HepG2 (cell line): ENCODE data around the gene ZCCHC10. TPM values are rescaled to one million over a fixed set of nuclear protein-coding genes. Genes with fewer than 3 reads are reported as not detected.
A peak's percentile ranks its signal among the peaks of the same experiment; 100 is the strongest.

ENCODE experiments used
- AHDC1 ChIP-seq: sonication (generic); formaldehyde crosslinking; IDR thresholded peaks from 2 replicates; pipeline ENCODE4 v1.5.1; 2020; ENCODE audit warnings: mild to moderate bottlenecking, missing genetic modification reagents, borderline replicate concordance
- DZIP1 ChIP-seq: sonication (generic); formaldehyde crosslinking; IDR thresholded peaks from 2 replicates; pipeline ENCODE4 v1.5.0; 2020; ENCODE audit warnings: mild to moderate bottlenecking, missing genetic modification reagents
- GMEB2 ChIP-seq: IDR thresholded peaks from 2 replicates; pipeline ENCODE4 v1.6.1; 2016; ENCODE audit warnings: missing biosample characterization, missing genetic modification reagents, low read depth
- HDAC1 ChIP-seq: sonication (generic); formaldehyde crosslinking; IDR thresholded peaks from 2 replicates; pipeline ENCODE4 v1.5.1; 2020; ENCODE audit warnings: mild to moderate bottlenecking, missing genetic modification reagents
- MED1 ChIP-seq: sonication (generic); formaldehyde crosslinking; IDR thresholded peaks from 2 replicates; pipeline ENCODE4 v1.4.0; 2020; ENCODE audit warnings: missing genetic modification reagents
- SMC3 ChIP-seq: IDR thresholded peaks from 2 replicates; pipeline ENCODE4 v1.6.1; 2011; ENCODE audit warnings: low read length, improper control_type of control experiment
- ZBTB26 ChIP-seq: IDR thresholded peaks from 2 replicates; pipeline ENCODE4 v1.6.1; 2016; ENCODE audit warnings: missing compliant biosample characterization, missing genetic modification reagents, borderline replicate concordance
- ZBTB37 ChIP-seq: sonication (generic); formaldehyde crosslinking; IDR thresholded peaks from 2 replicates; pipeline ENCODE4 v1.4.0; 2020; ENCODE audit warnings: mild to moderate bottlenecking, missing genetic modification reagents
- ZNF44 ChIP-seq: sonication (generic); formaldehyde crosslinking; IDR thresholded peaks from 2 replicates; pipeline ENCODE4 v1.5.1; 2020; ENCODE audit warnings: mild to moderate bottlenecking, missing genetic modification reagents
- polyA plus RNA-seq, 8 experiments: library from polyadenylated mRNA; depleted of rRNA in 3 of 8; stranded (reverse) in 7 of 8; unstranded in 1 of 8; fragments of >200 nt; fragmentation: Illumina TruSeq in 4 of 8; extraction: Trizol in 4 of 8; gene quantifications; 2 replicates each; pipeline versions ENCODE4 v1.2.1 to v1.2.3, GENCODE V29; 2011 to 2016; ENCODE audit warnings: low read depth in 4 of 8, missing spikeins in 1 of 8, mixed read lengths in 1 of 8; ENCODE audit not compliant: insufficient read depth in 1 of 8
- total RNA-seq, 5 experiments: library from RNA; depleted of rRNA; stranded (reverse); fragments of >200 nt; fragmentation: Illumina TruSeq; extraction: Trizol; gene quantifications; 2 replicates each; pipeline ENCODE4 v1.2.3, GENCODE V29; 2016; ENCODE audit warnings: low read depth in 1 of 5
- TF ChIP-seq, protein P1 (sequence below): sonication (generic); formaldehyde crosslinking; IDR thresholded peaks from 2 replicates; pipeline ENCODE4 v1.5.1; 2020; ENCODE audit warnings: missing genetic modification reagents, mild to moderate bottlenecking, borderline replicate concordance

The ZCCHC10 gene
- total and polyA plus RNA-seq, 2 of the 13 experiments (the other 11 are each of a cell fraction or from before 2014, with no cell fraction given) = 40.7 to 48.2 TPM

- TF ChIP-seq DZIP1 (no peak), MED1 (CRISPR knock-in tag) (no peak; the same call in 1 of the 2 replicates), ZBTB37 (no peak), ZBTB26 (CRISPR knock-in tag) (no peak), AHDC1 (CRISPR knock-in tag) (no peak), SMC3 (no peak), HDAC1 (CRISPR knock-in tag) (peak; percentile 54; the same call in 1 of the 2 replicates), ZNF44 (CRISPR knock-in tag) (no peak), GMEB2 (no peak)
- TF ChIP-seq, protein P1, sequence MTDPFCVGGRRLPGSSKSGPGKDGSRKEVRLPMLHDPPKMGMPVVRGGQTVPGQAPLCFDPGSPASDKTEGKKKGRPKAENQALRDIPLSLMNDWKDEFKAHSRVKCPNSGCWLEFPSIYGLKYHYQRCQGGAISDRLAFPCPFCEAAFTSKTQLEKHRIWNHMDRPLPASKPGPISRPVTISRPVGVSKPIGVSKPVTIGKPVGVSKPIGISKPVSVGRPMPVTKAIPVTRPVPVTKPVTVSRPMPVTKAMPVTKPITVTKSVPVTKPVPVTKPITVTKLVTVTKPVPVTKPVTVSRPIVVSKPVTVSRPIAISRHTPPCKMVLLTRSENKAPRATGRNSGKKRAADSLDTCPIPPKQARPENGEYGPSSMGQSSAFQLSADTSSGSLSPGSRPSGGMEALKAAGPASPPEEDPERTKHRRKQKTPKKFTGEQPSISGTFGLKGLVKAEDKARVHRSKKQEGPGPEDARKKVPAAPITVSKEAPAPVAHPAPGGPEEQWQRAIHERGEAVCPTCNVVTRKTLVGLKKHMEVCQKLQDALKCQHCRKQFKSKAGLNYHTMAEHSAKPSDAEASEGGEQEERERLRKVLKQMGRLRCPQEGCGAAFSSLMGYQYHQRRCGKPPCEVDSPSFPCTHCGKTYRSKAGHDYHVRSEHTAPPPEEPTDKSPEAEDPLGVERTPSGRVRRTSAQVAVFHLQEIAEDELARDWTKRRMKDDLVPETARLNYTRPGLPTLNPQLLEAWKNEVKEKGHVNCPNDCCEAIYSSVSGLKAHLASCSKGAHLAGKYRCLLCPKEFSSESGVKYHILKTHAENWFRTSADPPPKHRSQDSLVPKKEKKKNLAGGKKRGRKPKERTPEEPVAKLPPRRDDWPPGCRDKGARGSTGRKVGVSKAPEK (CRISPR knock-in tag) = 0 out of 2 replicates have a peak, but pooled peaks have one; percentile 81
These were observed 26.2 kb upstream of the ZCCHC10 start (continued) for GRCh38 chr5:133052317-133053175.
